Ammon's horn (tissue), 1 donor: Measurements from ENCODE around the gene RNF14.

Experiments used
- DNase-seq: peaks from one replicate; pipeline ENCODE4 v3.0.0-alpha.2; 2016; ENCODE audit warnings: low spot score

Gene RNF14

DNA sequence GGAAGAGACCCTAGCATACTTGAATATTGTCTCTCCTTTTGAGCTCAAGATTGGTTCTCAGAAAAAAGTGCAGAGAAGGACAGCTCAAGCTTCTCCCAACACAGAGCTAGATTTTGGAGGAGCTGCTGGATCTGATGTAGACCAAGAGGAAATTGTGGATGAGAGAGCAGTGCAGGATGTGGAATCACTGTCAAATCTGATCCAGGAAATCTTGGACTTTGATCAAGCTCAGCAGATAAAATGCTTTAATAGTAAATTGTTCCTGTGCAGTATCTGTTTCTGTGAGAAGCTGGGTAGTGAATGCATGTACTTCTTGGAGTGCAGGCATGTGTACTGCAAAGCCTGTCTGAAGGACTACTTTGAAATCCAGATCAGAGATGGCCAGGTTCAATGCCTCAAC lies 9.5 kb downstream of the RNF14 start:
- DNase-seq: no peak

DNA sequence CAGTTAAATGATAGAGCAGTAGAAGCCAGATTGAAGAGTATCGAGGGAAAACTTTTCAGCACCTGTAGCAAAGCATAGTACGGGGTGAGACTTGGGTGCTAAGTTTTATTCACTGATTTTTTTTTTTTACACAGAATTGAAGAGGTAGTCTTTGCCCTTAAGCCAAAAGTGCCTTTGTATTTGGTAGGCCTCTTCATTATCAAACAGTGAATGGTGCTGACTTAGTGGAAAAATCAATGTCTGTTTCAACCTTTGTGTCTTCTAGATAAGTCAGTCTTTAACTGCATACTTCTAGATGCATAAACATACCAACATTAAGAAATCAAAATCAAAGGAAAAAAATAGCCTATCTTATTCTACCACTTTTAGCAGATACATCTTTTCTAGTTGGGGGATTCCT lies 13.7 kb downstream of the RNF14 start:
- no peak for DNase-seq

DNA sequence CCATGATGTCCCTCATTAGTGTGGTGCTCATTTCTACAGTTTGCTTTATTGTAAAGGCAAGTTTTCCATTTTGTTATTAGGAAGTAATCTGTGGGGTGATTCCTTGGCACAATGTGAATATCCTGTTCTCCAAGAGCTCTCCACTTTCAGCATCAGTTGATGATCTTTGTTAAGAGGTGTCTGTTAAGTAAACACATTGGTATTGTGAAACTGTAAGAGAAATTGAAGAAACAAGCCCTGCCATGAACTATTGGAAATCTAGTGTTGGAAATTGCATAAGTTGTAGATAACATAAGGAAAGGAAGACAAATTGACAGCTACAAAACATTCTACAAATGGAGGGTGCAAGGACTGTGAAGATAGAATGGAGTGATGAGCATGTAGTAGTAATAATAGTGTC lies 17.2 kb downstream of the RNF14 start:
- DNase-seq: no peak

DNA sequence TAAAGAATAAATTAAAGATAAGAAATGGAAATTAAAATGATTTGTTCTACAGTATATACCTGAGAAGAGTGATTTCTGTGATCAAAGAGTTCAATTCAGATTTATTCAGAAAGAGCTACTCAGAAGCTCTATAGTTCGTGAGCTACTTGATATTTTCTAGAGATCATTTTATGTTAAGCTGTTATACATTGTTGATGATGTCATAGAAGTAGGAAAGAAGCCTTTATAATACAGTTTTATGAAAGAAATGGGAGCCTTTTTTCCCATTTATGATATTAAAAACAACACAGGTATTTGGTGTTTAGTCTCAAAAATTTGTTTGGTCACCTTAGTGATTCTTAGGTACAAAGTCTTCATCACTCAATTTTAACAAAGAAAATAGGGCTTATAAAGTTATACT lies 20.8 kb downstream of the RNF14 start:
- no peak for DNase-seq

DNA sequence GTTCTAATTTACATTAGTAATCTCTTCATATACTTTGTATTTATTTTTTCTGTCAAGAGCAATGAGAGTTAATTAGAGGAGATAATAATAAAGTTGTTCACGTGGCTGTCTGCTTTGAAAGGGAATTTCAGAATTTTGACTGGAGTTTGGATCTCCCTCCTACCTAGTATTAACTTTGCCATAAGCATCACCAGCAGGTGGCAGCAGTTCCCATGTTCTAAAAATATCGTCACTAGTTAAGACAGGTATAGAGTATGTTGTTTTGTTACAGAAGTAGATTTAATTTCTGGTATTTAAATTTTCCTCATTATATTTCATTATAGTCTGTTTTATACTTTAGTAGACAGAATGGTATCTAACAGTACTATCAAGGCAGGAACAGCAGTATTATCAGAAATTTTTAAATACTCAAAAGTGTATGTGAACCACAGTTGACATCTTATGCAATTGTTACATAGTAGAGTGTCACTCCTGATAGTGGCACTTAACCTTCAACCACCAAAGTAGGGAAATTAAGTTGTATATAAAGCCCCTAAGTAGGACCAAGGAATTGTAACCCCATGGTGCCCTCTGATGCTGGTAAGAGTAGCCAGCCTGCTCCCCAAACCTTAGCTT lies 23.6 kb downstream of the RNF14 start:
- peak; percentile 80 for DNase-seq

DNA sequence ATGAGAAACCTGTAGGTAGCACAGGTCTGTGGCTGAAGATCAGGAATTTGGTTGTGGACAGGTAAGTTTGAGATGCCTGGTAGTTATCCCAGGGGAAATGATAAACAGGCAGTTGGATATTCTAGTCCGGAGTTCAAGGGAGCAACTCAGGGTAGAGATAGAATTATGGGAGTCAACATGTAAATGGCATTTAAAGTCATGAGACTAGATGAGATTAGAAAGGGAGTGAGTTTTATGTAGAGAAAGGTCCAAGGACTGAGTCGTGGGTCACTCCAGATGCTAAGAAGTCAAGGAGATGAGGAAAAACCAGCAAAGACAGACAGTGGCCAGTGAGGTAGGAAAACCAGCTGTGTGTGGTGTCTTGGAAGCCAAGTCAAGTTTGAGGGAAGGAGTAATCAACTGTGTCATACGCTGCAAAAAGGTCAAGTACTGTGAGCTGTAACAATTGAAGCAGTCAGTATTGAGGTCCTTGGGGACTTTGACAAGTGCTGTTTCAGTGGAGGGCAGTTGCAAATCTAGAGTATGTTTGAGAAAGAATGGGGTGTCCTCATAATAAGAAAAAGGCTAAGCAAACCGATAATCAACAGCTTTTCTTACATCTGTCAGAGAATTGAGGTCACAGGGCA lies 25.7 kb downstream of the RNF14 start:
- no peak for DNase-seq

DNA sequence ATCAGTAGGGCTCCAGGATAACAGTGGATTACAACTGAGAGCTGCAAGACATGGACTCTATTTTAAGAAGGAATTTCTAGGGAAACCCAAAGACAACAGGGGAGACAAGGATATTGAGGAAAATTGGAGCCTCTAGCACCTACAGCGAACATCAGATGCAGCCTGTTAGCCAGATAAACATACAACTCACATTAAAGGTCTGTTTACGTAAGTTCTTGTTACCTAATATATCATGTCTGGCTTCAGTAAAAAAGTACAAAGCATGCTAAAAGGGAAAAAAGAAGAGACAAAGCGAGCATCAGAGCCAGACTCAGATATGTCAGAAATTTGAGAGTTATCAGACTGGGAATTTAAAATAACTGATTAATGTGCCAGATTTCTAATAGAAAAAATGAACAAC lies 26.8 kb downstream of the RNF14 start:
- DNase-seq: no peak

DNA sequence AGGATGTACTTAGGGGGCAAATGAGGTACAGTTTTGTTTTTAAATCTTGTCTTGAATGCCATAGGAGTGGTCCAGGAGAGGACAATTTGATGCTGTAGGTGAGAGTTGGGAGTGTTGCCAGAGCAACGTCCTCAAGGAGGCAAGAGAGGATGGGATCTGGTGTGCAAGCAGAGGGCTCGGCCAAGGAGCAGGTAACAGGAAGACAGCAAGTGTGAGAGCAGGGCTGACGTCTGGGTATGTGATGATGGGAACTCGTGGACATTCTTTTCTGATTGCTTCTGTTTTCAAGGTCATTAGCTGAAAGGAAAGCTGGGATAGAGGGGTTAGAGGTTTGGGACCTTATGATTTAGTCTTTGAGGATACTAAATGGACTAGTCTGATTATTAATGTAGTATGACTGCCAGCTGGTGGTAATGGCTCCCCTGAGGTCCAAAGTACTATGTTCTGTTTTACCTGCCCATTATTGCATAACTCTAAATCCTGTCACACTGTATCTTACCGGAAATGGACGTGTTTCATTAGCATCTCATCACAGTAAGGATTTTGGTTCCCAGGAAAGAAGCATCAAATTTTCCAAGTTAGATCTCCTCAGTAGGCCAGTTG lies 28.6 kb downstream of the RNF14 start:
- DNase-seq: no peak

DNA sequence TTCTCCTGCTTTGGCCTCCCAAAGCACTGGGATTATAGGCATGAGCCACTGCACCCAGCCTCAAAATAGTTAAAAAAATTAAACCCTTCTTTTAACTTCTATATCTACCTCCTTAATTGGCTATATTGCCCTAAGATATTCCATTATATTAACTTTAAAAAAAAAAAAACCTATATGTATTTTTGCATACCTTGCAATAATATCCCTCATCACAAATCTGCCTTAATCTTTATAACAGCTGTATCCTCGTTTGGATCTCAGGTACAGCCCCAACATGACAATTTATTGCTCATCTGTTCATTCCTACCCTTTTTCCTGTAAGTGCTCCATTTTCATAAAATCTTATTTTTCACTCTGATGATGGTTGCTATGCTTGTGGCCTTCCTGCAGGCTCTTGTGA lies 31.3 kb downstream of the RNF14 start:
- no peak for DNase-seq

DNA sequence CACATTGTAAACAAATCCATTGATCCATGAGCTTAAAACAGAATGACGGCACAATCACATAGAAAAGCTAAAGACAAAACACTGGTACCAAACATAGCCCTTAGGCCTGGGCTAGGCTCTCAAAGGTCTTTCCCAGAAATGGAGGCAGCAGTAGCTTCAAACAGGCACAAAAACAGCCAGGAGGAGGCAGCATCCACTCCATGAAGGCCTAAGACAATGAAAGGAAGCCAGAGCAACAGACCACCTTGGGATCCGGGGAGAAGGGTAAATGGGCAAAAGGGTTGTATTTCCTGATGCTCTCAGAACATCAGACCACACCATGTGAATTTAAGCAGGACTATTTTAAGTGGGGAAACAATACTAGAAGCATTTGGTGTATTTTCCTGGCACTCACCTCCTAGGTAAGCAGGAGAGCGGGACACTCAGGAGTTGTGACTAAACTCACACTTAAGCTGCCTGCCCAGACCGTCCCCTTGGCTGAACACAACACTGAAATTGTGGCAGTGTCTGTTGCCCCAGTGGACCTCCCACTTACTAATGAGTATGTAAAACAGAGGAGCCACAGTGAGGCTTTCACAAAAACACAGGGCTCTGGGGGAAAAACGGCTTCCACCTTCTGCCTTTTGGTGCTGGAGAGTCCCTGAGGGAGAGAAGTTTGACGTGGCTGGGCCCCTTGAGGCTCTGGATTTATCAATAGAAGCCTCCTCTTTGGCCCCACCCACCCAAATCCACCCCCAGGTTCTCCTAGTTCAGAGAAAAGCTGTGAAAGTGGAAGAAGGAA lies 32.0 kb downstream of the RNF14 start:
- no peak for DNase-seq

DNA sequence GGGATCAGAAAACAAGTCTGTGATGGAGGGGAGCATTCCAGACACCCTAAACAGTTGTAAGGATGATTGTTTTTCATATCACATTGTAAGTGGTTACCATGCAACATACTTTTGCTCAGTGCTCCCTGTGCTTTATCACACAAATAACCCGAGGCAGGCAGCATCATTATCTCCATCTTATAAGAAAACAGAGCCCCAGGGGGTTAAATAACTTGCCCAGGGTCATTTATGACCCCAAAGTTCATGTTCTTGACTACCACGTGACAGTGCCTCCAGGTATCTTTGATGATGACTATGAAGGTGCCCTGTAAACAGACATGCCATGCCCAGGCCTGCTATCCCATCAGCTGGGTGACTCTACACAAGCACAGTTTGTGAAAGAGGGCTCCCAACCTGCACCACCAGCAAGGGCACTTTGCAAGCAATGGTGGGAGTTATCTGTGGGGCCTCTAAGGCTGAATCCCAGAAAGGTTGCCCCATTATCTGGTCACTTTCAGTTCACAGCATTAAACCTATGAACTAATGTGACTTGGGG lies 34.4 kb downstream of the RNF14 start:
- no peak for DNase-seq

DNA sequence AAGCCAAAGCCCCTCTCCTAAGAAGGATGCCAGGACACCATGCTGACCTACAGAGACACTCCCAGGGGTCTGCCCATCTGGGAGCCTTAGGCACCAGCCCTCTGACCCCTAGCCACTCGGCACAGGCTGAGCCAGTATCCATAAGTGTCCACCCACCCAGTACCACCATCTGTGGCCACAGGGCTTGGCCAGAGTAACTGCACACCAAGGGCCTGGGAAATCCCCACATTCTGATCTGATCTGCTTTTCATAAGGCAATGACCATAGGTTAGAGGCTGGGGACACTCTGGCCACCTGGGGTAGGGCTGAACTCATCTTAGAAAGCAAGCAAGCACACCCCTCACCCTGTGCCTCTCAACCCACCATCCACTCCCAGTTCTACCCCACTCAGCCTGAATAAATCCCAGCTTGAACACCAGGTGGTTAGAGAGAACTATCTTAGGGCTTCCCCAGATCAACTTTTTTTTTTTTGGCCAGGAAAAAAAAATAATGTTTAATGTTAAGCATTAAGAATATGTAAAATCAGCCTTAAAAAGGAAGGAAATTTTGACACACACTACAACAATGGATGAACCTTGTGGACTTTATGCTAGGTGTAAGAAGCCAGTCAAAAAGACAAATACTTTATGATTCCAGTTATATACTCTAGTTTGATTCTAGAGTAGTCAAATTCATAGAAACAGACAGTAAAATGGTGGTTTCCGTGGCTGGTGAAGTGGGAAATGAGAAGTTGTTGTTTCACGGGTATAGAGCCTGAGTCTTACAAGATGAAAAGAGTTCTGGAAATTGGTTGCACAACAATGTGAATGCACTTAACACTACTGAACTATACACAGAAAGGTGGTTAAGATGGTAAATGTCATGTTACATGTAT lies 37.7 kb downstream of the RNF14 start:
- no peak for DNase-seq

DNA sequence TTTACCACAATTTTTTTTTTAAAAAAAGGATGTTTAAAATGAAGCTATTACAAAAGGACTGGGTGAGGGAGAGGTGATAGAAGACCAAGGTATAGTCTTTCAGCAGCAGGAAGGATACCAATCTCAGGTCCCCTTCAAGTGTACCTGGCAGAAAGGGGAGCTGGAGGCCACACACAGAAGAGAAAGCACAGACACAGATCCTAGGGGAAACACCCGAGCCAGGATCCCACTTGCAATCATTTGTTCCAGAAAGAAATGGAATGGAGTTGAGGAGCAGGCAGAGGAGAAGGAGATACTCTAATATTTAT lies 38.3 kb downstream of the RNF14 start:
- no peak for DNase-seq

DNA sequence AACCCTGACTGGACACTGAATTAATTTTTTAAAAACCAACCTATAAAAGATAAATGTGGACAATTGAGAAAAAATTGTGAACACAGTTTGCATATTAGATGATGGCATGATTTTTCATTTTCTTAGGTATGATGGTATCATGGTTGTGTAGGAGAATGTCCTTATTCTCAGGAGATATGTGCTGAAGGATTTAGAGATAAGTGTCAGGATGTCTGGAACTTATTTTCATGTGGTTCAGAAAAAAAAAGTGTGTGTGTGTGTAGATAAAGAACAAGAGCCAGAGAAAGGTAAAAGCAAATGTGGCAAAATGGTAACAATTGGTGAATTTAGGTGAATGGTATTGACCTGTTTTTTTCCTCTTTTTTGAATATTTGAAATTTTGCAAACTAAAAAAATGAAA lies 39.9 kb downstream of the RNF14 start:
- no peak for DNase-seq

DNA sequence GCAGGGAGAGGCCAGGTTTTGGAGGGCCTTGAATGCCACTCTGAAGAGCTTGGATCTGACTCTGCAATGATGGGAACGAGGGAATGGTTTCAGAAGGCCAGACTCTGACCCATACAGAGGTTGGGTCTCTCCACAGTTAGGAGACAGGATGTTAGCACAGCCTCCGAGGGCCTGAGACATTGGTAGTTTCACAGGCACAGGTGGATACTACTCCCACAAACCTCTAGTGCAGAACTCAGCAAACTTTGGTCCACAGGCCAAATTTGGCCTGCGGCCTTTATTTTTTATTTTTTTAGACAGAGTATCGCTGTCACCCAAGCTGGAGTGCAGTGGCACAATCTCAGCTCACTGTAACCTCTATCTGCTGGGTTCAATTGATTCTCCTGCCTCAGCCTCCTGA lies 41.0 kb downstream of the RNF14 start:
- no peak for DNase-seq

DNA sequence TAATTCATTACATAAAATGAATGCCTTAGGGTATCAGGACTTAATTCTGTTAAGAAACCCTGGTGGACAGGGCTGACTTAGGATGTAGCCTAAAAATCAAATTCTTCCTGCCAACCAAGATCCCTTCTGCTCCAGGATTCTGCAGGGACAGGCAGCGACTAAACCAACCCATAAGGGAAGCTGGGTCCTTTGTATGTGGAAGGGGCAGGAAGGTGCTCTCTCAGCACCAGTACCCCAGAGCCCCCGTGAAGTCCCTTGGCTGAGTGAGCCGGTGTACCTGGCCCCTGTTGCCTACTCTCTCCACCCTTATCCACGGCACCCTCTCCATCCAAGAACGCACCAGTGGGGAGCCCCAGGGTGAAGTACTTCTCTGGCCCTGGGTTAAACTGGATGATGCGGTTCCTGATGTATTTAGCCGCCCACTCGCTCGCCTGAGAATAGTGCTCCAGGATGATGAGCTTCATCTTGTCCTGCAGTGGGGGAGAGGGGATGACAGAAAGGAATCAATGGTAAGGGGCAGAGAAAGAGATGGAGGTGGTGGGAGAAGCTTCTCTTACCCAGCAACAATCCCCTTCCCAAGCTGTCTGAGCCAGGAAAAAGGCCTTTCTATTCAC lies 42.8 kb downstream of the RNF14 start:
- DNase-seq: no peak

DNA sequence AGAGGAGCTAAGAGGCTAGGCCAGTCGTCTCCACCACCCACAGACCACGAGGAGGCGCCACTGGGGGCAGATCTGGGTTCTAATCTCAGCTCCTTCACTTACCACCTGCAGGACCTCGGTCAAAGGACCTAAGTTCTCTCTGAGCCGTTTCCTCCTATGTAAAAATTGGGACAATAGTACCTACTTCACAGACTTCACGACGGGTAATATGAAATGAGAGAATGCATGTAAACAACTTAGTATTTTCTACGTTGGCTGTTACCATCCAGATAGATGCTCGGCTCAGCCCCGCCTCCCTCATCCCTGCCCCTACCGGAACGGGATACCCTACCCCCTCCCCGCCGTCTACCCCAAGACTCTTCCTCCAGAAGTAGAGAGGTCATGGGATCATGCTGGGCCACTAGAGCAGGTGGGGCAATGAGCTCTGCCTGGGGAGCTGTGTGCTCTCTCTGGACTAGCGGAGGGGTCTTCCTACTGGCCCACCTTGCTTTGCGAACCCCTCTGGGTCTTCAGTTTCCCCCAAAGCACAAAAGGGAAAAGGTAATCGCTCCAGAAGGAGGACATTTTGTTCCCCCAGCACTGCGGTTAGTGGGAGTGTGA lies 43.4 kb downstream of the RNF14 start:
- peak; percentile 52 for DNase-seq

DNA sequence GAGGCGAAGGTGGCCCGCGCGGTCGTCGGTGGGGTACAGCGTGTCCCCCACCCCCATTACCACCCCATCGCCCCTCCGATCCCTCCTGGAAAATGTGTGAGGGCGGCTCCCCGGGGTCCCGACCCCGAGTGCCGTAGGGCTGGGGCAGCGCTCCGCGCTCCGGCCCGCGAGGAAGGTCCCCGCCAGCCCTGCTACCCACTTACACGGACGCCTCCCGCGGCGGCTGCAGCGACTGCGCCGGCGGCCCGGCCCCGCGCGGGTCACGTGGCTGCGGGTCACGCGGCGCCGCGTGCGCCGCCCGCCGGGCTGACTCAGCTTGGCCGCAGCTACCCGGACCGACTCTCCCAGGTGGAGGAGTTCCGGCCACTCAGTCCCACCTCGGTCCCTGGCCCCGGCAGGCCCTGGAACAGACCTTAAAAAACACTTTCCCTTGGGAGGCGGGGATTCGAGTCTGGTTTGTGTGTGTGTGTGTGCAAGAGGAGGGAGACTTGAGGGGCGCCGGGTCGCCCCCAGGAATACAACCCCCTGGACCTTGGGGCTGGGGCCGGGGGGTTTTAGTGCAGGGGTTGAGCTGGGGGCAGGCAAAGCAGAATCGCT lies 44.0 kb downstream of the RNF14 start, which contains the start of gene GNPDA1:
GNPDA1 (minus strand) TSS at position 236 of the 597 bp plus-strand sequence. CDS start 992 bp downstream, outside the sequence.
- peak; percentile 81 for DNase-seq

DNA sequence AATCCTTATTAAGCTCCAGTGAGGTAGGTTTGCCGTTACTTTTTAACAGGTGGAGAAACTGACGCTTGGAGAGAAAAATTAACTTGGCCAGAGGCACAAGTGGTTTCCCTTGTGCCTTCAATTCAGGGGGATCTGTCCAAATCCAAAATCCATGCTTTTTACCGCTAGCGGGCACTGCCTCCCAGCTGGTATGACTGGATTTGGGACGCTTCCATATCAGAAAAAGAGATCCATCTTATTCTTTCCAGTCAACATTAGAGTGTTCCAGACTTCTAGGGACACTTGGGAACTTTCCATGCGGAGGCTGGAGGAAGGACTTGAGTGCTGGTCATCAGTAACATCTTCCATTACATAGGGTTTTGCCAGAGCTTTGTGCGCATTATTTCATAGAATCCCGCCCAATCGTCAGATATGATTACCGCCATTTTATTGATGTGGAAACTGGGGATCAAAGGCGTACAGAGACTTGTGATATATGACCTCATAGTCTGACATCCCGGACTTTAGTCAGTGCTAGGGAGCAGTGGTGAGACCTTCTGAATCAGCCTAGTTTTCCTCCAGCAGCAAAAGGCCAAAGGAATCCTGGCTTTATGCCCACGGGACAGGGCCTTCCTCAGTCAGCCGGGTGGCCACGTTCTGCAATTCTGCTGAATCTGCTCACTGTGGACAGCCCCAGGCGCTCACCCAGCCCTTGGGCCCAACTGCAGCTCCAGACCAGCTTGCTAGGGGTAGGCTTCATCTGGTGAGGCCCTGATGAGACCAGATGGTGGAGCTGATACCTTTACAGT lies 45.0 kb downstream of the RNF14 start:
- peak; percentile 37 for DNase-seq
